HG02610 (cell line): ENCODE results near the gene HDAC3.
"Not testable (repeated sequence)": the region's sequence is repeated elsewhere in the genome, so short reads cannot be mapped to it uniquely, and the experiment has no call there.

ENCODE experiments used
- ATAC-seq: cut with Tn5 transposase; IDR thresholded peaks from one replicate; pipeline ENCODE4 v1.9.1; 2021; ENCODE audit warnings: mild to moderate bottlenecking, moderate library complexity; ENCODE audit not compliant: unreplicated experiment

HDAC3 gene

DNA sequence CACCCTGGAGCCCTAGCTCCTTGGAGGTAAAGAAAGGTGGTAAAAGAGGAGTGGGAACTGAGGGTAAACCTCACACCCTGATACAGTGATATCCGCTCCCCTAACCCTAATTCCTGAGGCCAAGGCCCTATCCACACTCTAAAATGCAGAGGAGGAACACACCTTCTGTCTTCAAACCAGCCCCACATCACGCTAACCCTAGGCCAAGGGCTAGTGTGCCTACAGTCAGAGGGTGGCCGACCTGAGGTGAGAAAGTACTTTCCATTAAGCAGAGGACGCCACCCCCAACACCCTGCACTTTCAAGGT, 590 bp downstream of the HDAC3 start:
- ATAC-seq, result no peak

- no peak for ATAC-seq
Measured at GRCh38 chr5:141635646-141636045, 1.0 kb downstream of the HDAC3 start.

GRCh38 chr5:141634720-141635119, 1.9 kb downstream of the HDAC3 start:
- no peak for ATAC-seq

DNA sequence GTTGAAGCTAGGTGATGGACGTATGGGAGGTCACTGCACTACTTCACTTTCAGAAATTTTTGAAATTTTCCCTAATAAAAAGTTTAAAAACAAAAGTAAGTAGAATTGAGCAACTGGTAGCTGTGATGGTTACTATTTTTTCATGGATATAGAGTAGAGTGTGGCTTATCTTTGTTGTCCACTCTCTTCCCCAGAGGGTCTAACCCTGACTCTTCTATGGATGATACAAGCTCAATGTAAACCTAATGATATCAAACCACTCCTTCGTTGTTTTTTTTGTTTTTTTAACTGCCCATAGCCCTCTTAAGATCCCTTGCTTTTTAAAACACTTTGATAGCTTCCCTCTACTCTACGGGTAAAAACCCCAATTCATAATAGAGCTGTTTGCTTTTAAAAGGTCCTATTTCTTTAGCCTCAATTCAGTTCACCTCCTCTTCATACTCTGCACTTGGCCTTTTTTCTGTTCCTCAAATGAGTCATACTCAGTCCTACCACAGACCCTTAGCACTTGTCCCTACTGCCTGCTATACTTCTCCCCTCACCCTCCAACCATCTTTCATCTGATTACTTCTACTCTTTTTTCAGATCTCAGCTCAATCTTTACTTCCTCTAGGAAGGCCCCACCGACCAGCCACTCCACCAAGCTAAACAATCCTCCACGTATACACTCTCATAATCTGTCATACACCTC, 2.6 kb downstream of the HDAC3 start:
- peak; percentile 82 for ATAC-seq

DNA sequence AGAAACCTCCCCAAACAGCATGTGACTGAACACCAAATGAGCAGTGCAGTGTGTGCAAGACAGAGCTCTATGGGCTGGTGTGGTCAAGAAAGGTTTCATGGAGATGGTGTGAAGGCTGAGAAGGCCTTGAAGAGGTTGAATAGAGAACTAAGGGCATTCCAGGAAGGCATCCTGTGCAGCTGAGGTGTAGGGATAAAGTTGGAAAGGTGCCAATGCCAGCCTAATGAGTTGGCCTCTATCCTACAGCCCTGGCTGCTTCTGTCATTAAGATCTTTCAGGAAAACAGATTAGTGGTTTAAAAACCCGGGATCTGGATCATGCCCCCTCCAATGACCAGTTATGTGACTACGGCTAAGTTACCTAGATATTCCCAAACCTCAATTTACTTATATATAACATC, 4.0 kb downstream of the HDAC3 start:
- ATAC-seq, result no peak

DNA sequence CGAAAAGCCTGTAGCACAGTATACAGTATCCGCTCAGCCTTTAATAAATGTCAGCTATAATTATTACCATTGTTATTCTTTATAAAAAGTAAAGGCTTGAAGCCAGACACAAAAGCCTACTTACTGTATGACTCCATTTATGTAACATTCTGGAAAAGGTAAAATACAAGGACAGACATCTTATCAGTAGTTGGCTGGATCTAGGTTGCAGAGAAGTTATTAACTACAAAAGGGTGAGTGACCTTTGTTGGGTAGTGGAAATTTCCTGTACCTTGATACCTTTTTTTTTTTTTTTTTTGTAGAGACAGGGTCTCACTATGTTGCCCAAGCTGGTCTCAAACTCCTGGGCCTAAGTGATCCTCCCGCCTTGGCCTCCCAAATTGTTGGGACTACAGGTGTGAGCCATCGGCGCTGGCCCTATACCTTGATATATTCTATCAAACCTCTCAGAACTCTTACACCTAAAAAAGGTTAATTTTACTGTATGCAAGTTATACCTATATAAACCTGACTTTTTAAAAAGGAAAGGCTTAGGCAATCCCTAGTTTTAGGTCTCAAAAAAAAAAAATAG, 6.0 kb downstream of the HDAC3 start:
- ATAC-seq, result no peak

DNA sequence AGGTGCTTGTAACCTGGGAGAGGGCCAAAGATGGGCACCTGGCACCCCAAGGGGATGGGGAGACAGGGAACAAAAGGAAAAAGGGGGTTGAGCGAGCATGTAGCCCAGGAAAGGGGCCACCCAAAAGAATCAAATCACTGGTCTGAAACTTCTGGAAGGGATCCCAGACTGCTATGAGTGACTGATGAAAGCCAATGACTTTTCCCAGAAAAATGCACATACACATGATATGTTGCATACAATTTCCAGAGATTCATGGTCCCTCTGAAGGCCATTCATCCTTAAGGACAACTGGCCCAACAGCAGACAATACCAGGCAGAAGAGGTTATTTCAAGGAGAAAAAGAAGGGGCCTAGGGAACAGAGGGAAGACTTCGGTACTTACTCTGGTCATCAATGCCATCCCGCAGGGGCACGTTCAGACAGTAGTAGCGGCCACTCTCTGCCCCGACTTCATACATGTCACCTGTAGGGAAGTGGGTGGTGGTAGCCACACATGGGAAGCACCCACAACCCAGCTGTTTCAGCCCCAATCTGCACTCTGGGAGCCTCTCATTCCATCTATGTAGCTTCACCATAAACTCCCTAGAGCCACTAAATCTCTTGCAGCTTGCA, 8.4 kb downstream of the HDAC3 start:
- ATAC-seq, result no peak

DNA sequence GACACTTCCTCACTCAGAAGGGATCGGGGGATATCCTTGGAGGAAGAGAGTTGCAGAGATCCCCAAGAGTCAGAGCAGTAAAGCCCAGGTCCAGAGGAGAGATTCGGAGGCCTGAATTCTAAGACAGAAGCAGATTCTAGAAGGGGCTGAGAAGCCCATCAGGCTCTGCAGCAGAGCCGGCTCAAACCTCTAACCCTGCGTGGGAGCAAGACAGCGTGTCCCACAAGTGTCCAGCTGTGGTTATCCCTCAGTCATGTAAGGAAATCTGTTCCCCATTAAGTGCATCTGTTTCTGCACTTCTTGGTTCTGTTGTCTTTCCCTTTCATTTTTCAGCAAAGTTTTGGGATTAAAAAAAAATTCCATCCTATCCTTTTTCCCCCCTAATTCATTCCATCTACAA, 13.0 kb downstream of the HDAC3 start:
- no peak for ATAC-seq

GRCh38 chr5:141623186-141623585, 13.5 kb downstream of the HDAC3 start:
- peak; percentile 61 for ATAC-seq

GRCh38 chr5:141618804-141619554, 17.7 kb downstream of the HDAC3 start, which contains the start of gene DIAPH1:
DIAPH1 (minus strand) TSS chr5:141619000; CDS start chr5:141618914, 86 bp downstream.
- peak; percentile 88 for ATAC-seq

- ATAC-seq, result peak; percentile 19
Measured at GRCh38 chr5:141618030-141618803, 18.4 kb downstream of the HDAC3 start.

- ATAC-seq, result no peak
Measured at GRCh38 chr5:141617682-141618029, 19.0 kb downstream of the HDAC3 start.

GRCh38 chr5:141617128-141617527, 19.5 kb downstream of the HDAC3 start:
- ATAC-seq, result no peak

DNA sequence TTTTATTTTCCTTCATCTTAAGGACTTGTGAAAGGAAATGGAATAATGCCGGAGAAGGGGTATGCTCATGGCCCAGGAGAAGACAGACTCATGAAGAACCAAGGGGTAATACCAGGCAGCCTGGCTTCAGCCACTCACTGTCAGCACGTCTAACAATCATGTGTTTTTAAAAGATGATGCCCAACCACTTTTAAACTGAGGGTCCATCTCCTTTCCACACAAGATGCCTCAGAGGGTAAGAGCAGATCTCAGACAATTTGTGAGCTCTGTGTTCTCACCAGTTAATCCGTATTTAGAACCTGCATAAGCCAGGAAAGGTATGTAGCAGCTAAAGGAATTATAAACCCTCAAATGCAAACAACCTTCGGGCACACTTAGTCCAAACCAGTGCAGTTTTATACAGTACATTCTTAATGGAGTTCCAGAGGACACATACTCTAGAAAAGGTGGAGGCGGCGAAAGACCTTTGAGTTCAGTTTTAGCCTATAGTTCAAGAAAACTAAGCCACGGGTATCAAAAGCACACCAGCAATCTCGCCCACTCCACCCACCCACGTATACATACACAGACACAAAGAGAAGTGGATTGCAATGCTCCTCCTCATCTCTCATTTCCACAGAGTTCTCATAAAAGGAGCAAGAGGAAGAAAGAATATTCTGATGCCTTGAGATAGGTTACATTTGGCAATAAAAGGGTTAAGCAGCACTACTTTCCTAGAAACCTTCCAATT, 20.5 kb downstream of the HDAC3 start:
- ATAC-seq, result no peak

DNA sequence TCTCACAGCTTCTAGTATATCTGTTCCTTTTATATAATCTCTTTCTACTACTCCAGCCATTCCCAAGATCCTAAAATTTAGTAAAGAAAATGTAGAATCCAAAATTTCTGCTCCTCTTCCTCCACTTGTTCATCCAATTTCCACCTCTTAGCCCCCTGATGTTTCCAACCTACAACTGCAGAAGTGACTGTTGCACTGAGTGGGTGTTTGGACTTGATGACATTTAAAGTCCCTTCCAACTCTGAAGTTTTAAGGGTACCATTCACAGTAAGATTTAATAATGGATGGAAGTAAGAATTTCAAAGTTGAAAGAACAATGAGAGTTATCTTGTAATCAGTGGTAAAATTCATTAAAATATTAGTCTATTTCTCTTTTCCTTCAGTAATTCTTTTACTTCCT, 23.3 kb downstream of the HDAC3 start:
- ATAC-seq, result no peak

- no peak for ATAC-seq
Measured at GRCh38 chr5:141611289-141611688, 25.4 kb downstream of the HDAC3 start.

GRCh38 chr5:141609921-141610320, 26.7 kb downstream of the HDAC3 start:
- ATAC-seq, result not testable (repeated sequence)

- ATAC-seq, result no peak
Measured at GRCh38 chr5:141609044-141609443, 27.6 kb downstream of the HDAC3 start.

DNA sequence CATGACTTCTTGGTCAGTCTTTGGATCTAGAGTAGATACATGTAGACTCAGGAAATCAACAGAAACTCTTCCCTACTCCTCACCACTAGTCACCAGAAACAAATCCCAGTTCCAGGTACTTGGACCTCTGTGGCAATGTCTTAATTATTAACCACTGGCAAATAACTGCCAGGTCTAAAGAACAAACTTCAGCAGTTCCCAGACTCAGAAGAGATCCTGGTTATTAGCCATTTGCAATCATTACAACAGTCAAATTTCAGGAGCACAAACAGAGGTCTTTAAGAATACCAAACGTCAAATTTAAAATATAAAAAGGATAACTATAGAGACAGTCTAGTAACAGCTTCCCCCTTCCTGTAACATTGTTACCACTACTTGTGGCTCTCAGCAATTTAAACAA, 28.1 kb downstream of the HDAC3 start:
- ATAC-seq, result no peak

DNA sequence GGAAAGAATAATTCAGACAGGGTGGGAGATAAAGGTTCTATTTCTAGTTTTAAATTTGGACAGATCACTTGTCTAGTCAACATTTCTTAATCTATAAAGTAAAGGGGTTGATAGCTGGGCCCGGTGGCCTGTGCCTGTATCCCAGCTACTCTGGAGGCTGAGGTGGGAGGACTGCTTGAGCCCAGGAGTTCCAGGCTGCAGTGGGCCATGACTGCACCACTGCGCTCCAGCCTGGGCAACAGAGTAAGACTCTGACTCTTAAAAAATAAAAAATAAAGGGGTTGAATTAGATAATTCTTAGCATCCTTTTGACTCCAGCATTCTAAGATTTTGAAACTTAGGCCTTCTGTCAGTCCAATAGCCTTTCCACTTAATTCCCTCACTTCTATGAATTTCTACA, 28.6 kb downstream of the HDAC3 start:
- ATAC-seq, result no peak
